ENCODE results near the gene CPNE2. TPM values are rescaled to one million over a fixed set of nuclear protein-coding genes. Genes with fewer than 3 reads are reported as not detected.

Gene CPNE2
- total and polyA plus RNA-seq, 4 donors = 38.1 to 76.3 (median 52.2) TPM

GRCh38 chr16:57140931-57141668 lies 48.7 kb downstream of the CPNE2 start:
- 79 to 83% methylated on average over 7 of the region's 7 CpGs for WGBS, 2 donors
- H3K27ac ChIP-seq (ENCODE audit: low read depth in 1 of 2, low read length in 1 of 2) = peak overlapping the region in 1 of 2 donors; percentile 49

GRCh38 chr16:57141822-57142631 lies 49.6 kb downstream of the CPNE2 start:
- H3K36me3 ChIP-seq (ENCODE audit: control insufficient read depth in 4 of 4, insufficient read depth in 4 of 4, low read length in 4 of 4) = peaks cover 0 to 19% (median 0%) of the 10 kb centered on the region in 4 donors

More at GRCh38 chr16:57140931-57141668, 48.7 kb downstream of the CPNE2 start:
- Histone ChIP-seq H3K9ac (ENCODE audit: insufficient read depth in 1 of 2, low read length in 2 of 2) (no peak overlapping the region), H3K36me3 (ENCODE audit: control insufficient read depth in 4 of 4, insufficient read depth in 4 of 4, low read length in 4 of 4) (peaks cover 0 to 20% (median 0%) of the 10 kb centered on the region in 4 donors), H3K9me3 (ENCODE audit: control insufficient read depth in 4 of 4, insufficient read depth in 3 of 4, low read length in 3 of 4) (no peaks in the 10 kb centered on the region), H3K4me3 (no peak overlapping the region), H3K27me3 (ENCODE audit: control insufficient read depth in 3 of 3, insufficient read depth in 3 of 3, low read length in 2 of 3) (no peaks in the 10 kb centered on the region), H3K4me1 (ENCODE audit: control insufficient read depth in 5 of 5, insufficient read depth in 5 of 5, low read length in 5 of 5) (peaks cover 0 to 36% (median 4%) of the 10 kb centered on the region in 5 donors)
- DNase-seq = peak in 1 of 3 donors; percentile 7
- TF ChIP-seq CTCF (IDR thresholded peaks at IDR 0.05; ENCODE audit: control extremely low read depth, extremely low read depth) = no peak
- no peak for ATAC-seq (ENCODE audit: insufficient read depth, low FRiP score)

GRCh38 chr16:57143149-57143921 lies 51.0 kb downstream of the CPNE2 start:
- H3K27me3 ChIP-seq (ENCODE audit: control insufficient read depth in 3 of 3, insufficient read depth in 3 of 3, low read length in 2 of 3) = no peaks in the 10 kb centered on the region
- peaks cover 0 to 16% (median 0%) of the 10 kb centered on the region in 4 donors for H3K36me3 ChIP-seq (ENCODE audit: control insufficient read depth in 4 of 4, insufficient read depth in 4 of 4, low read length in 4 of 4)
- peaks cover 0 to 50% (median 12%) of the 10 kb centered on the region in 5 donors for H3K4me1 ChIP-seq (ENCODE audit: control insufficient read depth in 5 of 5, insufficient read depth in 5 of 5, low read length in 5 of 5)
- WGBS, 2 donors = 75 to 78% methylated on average over 14 of the region's 14 CpGs
- no peak for TF ChIP-seq CTCF (IDR thresholded peaks at IDR 0.05; ENCODE audit: control extremely low read depth, extremely low read depth)
- ATAC-seq (ENCODE audit: insufficient read depth, low FRiP score) (no peak), DNase-seq (peak in 1 of 3 donors; percentile 9)
- H3K9me3 ChIP-seq (ENCODE audit: control insufficient read depth in 4 of 4, insufficient read depth in 3 of 4, low read length in 3 of 4) = no peaks in the 10 kb centered on the region
- H3K4me3 ChIP-seq = no peak overlapping the region
- H3K27ac ChIP-seq (ENCODE audit: low read depth in 1 of 2, low read length in 1 of 2) = peak overlapping the region in 1 of 2 donors; percentile 74
- no peak overlapping the region for H3K9ac ChIP-seq (ENCODE audit: insufficient read depth in 1 of 2, low read length in 2 of 2)

More at GRCh38 chr16:57141822-57142631, 49.6 kb downstream of the CPNE2 start:
- 38 to 63% methylated on average over 16 of the region's 16 CpGs for WGBS, 2 donors
- ATAC-seq (ENCODE audit: insufficient read depth, low FRiP score) = no peak
- Histone ChIP-seq H3K4me3 (no peak overlapping the region), H3K27me3 (ENCODE audit: control insufficient read depth in 3 of 3, insufficient read depth in 3 of 3, low read length in 2 of 3) (no peaks in the 10 kb centered on the region), H3K9me3 (ENCODE audit: control insufficient read depth in 4 of 4, insufficient read depth in 3 of 4, low read length in 3 of 4) (no peaks in the 10 kb centered on the region), H3K4me1 (ENCODE audit: control insufficient read depth in 5 of 5, insufficient read depth in 5 of 5, low read length in 5 of 5) (peaks cover 0 to 44% (median 4%) of the 10 kb centered on the region in 5 donors), H3K9ac (ENCODE audit: insufficient read depth in 1 of 2, low read length in 2 of 2) (no peak overlapping the region), H3K27ac (ENCODE audit: low read depth in 1 of 2, low read length in 1 of 2) (peak overlapping the region in 1 of 2 donors; percentile 13)
- no peak for TF ChIP-seq CTCF (IDR thresholded peaks at IDR 0.05; ENCODE audit: control extremely low read depth, extremely low read depth)
- DNase-seq = peak in 1 of 3 donors; percentile 7
